Activated CD4-positive, alpha-beta T cell treated with anti-CD3 and anti-CD28 coated beads, Interleukin-10, Interleukin-2, amounts not matched to agents 100 ng/mL and 50 ng/mL, durations not matched to agents 16 hours and 8 hours (primary cell): ENCODE data around the gene TMC8.

ENCODE experiments used
- DNase-seq: peaks from one replicate; pipeline ENCODE4 v3.0.0-alpha.2; 2020

TMC8 gene

DNA sequence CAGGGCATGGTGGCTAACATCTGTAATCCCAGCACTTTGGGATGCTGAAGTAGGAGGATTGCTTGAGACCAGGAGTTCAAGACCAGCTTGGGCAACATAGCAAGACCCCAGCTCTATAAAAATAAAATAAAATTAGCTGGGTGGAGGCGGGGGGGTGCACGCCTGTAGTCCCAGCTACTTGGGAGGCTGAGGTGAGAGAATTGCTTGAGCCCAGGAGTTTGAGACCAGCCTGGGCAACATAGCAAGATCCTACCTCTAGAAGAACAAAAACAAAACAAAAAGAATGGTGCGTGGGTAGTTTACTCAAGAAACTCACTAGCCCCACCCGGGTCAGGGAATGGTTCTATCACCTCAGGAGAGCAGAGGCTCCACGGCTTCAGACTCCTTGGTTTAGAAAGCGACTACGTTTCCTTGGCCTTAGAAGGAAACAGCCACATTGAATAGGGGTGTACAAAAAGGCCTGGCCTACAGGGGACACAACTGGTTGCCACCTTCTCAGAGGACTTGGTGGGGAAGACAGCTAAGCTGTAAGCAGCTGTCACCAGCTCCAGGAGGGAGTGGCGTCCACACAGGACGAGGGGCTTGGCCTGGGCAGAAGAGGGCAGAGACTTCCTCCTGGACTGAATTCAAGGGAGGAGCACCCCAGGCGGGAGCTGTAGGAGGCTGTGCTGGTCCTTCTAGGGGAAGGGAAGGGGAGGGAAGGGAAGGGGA is 55.6 kb downstream of the TMC8 start:
- DNase-seq: no peak

DNA sequence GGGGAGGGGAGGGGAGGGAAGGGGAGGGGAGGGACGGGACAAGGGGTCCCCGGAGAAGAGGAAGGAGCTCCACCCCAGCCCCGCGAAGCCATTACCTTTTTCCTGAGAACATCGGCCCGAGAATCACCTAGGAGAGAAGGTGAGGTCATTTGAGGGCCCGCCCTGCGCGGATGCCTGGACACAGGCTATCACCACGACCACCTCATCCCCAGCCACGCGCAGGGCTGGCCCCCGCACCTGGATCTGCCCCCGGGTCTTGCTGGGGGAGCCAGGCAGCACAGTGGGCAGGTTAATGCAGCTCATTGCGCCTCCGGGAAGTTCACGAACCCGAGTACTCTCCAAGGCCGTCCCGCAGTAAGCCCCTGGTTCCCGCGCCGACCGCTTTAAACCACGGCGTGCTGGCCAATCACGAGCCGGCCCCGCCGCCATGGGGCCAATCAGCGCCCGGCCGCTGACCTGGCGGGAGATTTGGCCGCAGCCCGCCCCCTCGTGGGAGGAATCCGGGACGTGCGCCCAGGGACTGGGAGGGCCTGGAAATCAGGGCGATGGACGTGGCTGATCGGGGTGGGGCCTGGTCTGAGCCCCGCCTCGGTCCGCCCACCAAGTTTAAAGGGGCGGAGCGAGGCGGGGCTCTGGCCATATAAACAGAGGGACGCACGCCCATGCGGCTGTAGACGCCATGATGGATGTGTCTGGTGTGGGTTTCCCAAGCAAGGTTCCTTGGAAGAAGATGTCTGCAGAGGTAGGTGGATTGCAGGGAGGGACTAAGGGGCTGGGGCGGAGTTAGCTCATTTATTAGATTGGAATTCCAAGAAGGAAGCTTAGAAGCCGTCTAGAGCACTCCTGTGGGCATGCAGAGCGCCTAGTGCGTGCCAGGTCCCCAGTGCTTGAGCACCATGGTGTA is 56.4 kb downstream of the TMC8 start, which contains the start of the genes AFMID and TK1:
TSS of gene AFMID (plus strand) at position 671 of the 904 bp plus-strand sequence. CDS start at position 680, 9 bp downstream.
TSS of gene TK1 (minus strand) at position 361 of the 904 bp plus-strand sequence. CDS start at position 303, 58 bp downstream.
- DNase-seq: peak; percentile 98
